ENCODE measurements around the gene SGCA. TPM values are rescaled to one million over a fixed set of nuclear protein-coding genes. Genes with fewer than 3 reads are reported as not detected.

The SGCA gene
- total RNA-seq, 2 donors from 2014 or later = 0.51 to 2.6 TPM

DNA sequence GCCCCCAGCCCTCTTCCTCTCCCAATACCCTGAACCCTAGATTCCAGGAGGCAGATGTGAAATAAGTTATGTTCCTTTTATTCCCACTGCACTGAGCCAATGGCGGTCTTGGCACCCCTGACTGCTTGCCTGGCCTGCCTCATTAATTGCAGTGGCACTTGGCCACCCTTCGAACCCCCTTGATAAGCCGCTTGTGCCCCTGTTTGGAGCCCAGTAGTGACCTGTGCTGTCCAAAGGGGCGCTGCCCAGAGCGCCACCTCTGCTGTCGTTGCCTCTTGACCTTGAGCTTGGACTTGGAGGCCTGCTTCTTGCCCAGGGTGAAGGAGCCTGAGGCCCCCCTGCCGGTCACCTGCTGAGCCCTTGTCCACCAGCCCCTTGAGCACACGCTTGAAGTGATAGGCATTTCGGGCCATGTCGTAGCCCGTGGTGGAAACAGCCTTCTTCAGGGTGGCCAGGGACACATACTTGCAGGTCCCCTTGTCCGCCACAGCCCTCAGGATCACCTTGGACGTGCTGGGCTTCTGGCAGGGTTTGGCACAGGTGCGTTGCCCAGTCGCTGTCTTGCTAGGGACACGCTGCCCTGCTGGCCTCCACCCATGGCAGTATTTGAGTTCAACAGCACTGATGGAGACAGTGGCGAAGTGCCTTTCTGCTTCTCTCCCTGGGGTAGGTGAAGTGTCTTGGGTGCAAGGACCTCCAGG lies 5.7 kb downstream of the SGCA start:
- Mint-ChIP-seq H3K36me3 (ENCODE audit: low read depth) (no peaks in the 10 kb centered on the region), H3K4me1 (no peaks in the 10 kb centered on the region), H3K4me3 (no peak overlapping the region), H3K9me3 (no peaks in the 10 kb centered on the region), H3K27ac (no peak overlapping the region), H3K27me3 (ENCODE audit: insufficient read depth) (peaks cover 3% of the 10 kb centered on the region)
- no peaks in the 10 kb centered on the region for H3K4me1 ChIP-seq (ENCODE audit: control insufficient read depth, insufficient read depth, low read length)
- no peak overlapping the region for H3K4me3 ChIP-seq (ENCODE audit: low read length)
- no peak for TF ChIP-seq CTCF (conservative IDR thresholded peaks at IDR 0.05)
- no peak overlapping the region for H3K27ac ChIP-seq (ENCODE audit: low read depth, low read length)
- no peaks in the 10 kb centered on the region for H3K36me3 ChIP-seq (ENCODE audit: control insufficient read depth, insufficient read depth, low read length)
- H3K9me3 ChIP-seq (ENCODE audit: control insufficient read depth, low read length) = no peaks in the 10 kb centered on the region
- 88 to 92% methylated on average over 10 to 17 of the region's 17 CpGs for WGBS, 2 experiments (ENCODE audit: insufficient coverage in 1 of 2, insufficient read length in 1 of 2)
- H3K9ac ChIP-seq (ENCODE audit: extremely low read depth, low read length, poor library complexity, severe bottlenecking) = no peak overlapping the region
- no peak for DNase-seq
- H3K27me3 ChIP-seq (ENCODE audit: control insufficient read depth, insufficient read depth, low read length, poor library complexity, severe bottlenecking) = no peaks in the 10 kb centered on the region

DNA sequence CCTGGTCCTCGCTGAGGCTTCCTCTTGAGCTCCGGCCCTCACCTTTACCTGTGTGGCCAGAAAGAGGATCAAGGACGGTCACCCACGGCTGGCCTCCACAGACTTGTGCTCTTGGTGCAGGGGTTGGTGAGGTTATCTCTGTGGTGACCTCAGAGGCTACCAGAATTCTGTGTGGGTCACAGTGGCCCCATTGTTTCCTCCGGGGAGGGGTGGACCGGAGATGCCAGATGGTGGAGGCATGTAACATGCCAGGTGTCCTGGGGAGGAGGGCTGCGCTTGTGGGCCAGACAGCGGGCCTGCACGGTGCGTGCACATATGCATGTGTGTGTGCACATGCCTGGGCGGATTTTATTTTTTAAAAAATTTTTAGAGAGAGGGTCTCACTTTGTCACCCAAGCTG lies 6.3 kb downstream of the SGCA start:
- Histone ChIP-seq H3K9me3 (ENCODE audit: control insufficient read depth, low read length) (no peaks in the 10 kb centered on the region), H3K9ac (ENCODE audit: extremely low read depth, low read length, poor library complexity, severe bottlenecking) (no peak overlapping the region), H3K27ac (ENCODE audit: low read depth, low read length) (no peak overlapping the region), H3K27me3 (ENCODE audit: control insufficient read depth, insufficient read depth, low read length, poor library complexity, severe bottlenecking) (no peaks in the 10 kb centered on the region), H3K4me3 (ENCODE audit: low read length) (no peak overlapping the region), H3K36me3 (ENCODE audit: control insufficient read depth, insufficient read depth, low read length) (no peaks in the 10 kb centered on the region), H3K4me1 (ENCODE audit: control insufficient read depth, insufficient read depth, low read length) (no peaks in the 10 kb centered on the region)
- TF ChIP-seq CTCF (conservative IDR thresholded peaks at IDR 0.05) = no peak
- H3K27me3 Mint-ChIP-seq (ENCODE audit: insufficient read depth) = peaks cover 3% of the 10 kb centered on the region
- no peaks in the 10 kb centered on the region for H3K36me3 Mint-ChIP-seq (ENCODE audit: low read depth)
- WGBS, 2 experiments (ENCODE audit: insufficient coverage in 1 of 2, insufficient read length in 1 of 2) = 91 to 100% methylated on average over 1 to 11 of the region's 11 CpGs
- H3K27ac Mint-ChIP-seq = peak overlapping the region; percentile 68
- H3K4me1 Mint-ChIP-seq = no peaks in the 10 kb centered on the region
- no peak for DNase-seq
- no peak overlapping the region for H3K4me3 Mint-ChIP-seq
- H3K9me3 Mint-ChIP-seq = no peaks in the 10 kb centered on the region

DNA sequence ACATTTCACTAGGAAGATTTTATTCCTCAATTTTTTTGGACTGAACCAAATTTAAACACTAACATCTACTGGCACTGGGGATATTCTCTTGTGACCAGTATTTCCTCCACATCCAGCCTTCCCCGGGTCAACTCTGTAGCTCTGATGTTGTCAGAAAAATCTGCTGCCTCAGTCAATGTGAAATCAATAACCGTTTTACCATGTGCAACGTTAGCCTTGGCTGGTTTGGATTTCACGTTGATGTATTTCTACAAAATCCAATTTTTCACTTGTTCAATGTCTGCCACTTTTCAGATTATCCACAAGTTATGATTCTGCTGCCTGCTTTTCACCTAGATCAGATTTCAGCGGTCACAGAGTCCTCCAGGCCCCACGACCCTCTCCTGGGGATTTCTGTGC lies 7.1 kb downstream of the SGCA start:
- peaks cover 3% of the 10 kb centered on the region for H3K4me1 ChIP-seq (ENCODE audit: control insufficient read depth, insufficient read depth, low read length)
- H3K4me3 ChIP-seq (ENCODE audit: low read length) = no peak overlapping the region
- Mint-ChIP-seq H3K4me1 (peaks cover 5% of the 10 kb centered on the region), H3K9me3 (no peaks in the 10 kb centered on the region), H3K27me3 (ENCODE audit: insufficient read depth) (peaks cover 3% of the 10 kb centered on the region), H3K27ac (peak overlapping the region; percentile 86), H3K4me3 (no peak overlapping the region), H3K36me3 (ENCODE audit: low read depth) (no peaks in the 10 kb centered on the region)
- no peak overlapping the region for H3K9ac ChIP-seq (ENCODE audit: extremely low read depth, low read length, poor library complexity, severe bottlenecking)
- WGBS, 2 experiments (ENCODE audit: insufficient coverage in 1 of 2, insufficient read length in 1 of 2) = 89 to 90% methylated on average over 6 of the region's 6 CpGs
- H3K27ac ChIP-seq (ENCODE audit: low read depth, low read length) = no peak overlapping the region
- H3K27me3 ChIP-seq (ENCODE audit: control insufficient read depth, insufficient read depth, low read length, poor library complexity, severe bottlenecking) = no peaks in the 10 kb centered on the region
- no peaks in the 10 kb centered on the region for H3K9me3 ChIP-seq (ENCODE audit: control insufficient read depth, low read length)
- DNase-seq = no peak
- no peak for TF ChIP-seq CTCF (conservative IDR thresholded peaks at IDR 0.05)
- no peaks in the 10 kb centered on the region for H3K36me3 ChIP-seq (ENCODE audit: control insufficient read depth, insufficient read depth, low read length)

Data from endodermal cell (in vitro differentiated cells).